Keratinocyte (primary cell): Measurements from ENCODE around the gene CDC42SE2. TPM values are rescaled to one million over a fixed set of nuclear protein-coding genes. Genes with fewer than 3 reads are reported as not detected.
"Not testable (repeated sequence)": the region's sequence is repeated elsewhere in the genome, so short reads cannot be mapped to it uniquely, and the experiment has no call there.

Experiments used
- DNase-seq: peaks from one replicate; pipeline ENCODE4 v3.0.0-alpha.2; 2011; ENCODE audit warnings: low read depth, missing footprints, low spot score
- FAIRE-seq: peaks from 2 replicates; lab custom pipeline; 2011; peaks lifted over from hg19 to GRCh38; lab: Jason Lieb, UNC
- H2AFZ ChIP-seq: 2 replicates; pipeline ENCODE4 v1.6.0; 2012; ENCODE audit warnings: low read length, control low read depth, inconsistent platforms; ENCODE audit not compliant: control insufficient read depth
- H3K27ac ChIP-seq: 2 replicates; pipeline ENCODE4 v1.5.1; 2011; ENCODE audit warnings: low read length; ENCODE audit not compliant: control insufficient read depth, insufficient read depth
- H3K27me3 ChIP-seq: 3 replicates; pipeline ENCODE4 v1.6.0; 2011; ENCODE audit warnings: low read length; ENCODE audit not compliant: control insufficient read depth, insufficient read depth; ENCODE audit errors: extremely low read depth
- H3K36me3 ChIP-seq, 2 experiments: 2 replicates in 1 of 2; 3 replicates in 1 of 2; pipeline ENCODE4 v1.5.1; 2011; ENCODE audit warnings: low read length in 2 of 2, mild to moderate bottlenecking in 1 of 2; ENCODE audit not compliant: control insufficient read depth in 2 of 2, insufficient read depth in 2 of 2; ENCODE audit errors: extremely low read depth in 1 of 2
- H3K4me1 ChIP-seq: 3 replicates; pipeline ENCODE4 v1.5.1; 2011; ENCODE audit warnings: low read length; ENCODE audit not compliant: control insufficient read depth, insufficient read depth; ENCODE audit errors: extremely low read depth
- H3K4me2 ChIP-seq: 3 replicates; pipeline ENCODE4 v1.6.0; 2011; ENCODE audit warnings: low read depth, low read length; ENCODE audit not compliant: control insufficient read depth, insufficient read depth; ENCODE audit errors: extremely low read depth
- H3K4me3 ChIP-seq, 3 experiments: fragments of 200-600 bp in 1 of 3; sonication (generic) in 1 of 3; 2 replicates in 2 of 3; 3 replicates in 1 of 3; pipeline ENCODE4 v1.5.1; 2011 to 2016; ENCODE audit warnings: low read length in 3 of 3, mild to moderate bottlenecking in 3 of 3, control low read depth in 2 of 3, inconsistent platforms in 1 of 3, low read depth in 1 of 3, mixed read lengths in 1 of 3, mixed run types in 1 of 3, moderate library complexity in 1 of 3; ENCODE audit not compliant: control insufficient read depth in 2 of 3, insufficient read depth in 2 of 3; ENCODE audit errors: extremely low read depth in 1 of 3
- H3K79me2 ChIP-seq: 2 replicates; pipeline ENCODE4 v1.6.0; 2012; ENCODE audit warnings: low read length; ENCODE audit not compliant: control insufficient read depth, insufficient read depth
- H3K9ac ChIP-seq: 3 replicates; pipeline ENCODE4 v1.6.0; 2011; ENCODE audit warnings: low read length; ENCODE audit not compliant: control insufficient read depth, insufficient read depth; ENCODE audit errors: extremely low read depth
- H3K9me1 ChIP-seq: 3 replicates; pipeline ENCODE4 v1.6.0; 2011; ENCODE audit warnings: low read length; ENCODE audit not compliant: control insufficient read depth, insufficient read depth; ENCODE audit errors: extremely low read depth
- H3K9me3 ChIP-seq: 2 replicates; pipeline ENCODE4 v1.5.1; 2012; ENCODE audit warnings: low read depth, low read length; ENCODE audit not compliant: control insufficient read depth
- H4K20me1 ChIP-seq: 3 replicates; pipeline ENCODE4 v1.6.0; 2011; ENCODE audit warnings: low read length; ENCODE audit not compliant: control insufficient read depth, insufficient read depth; ENCODE audit errors: extremely low read depth
- EZH2 ChIP-seq: IDR thresholded peaks from one replicate; pipeline ENCODE4 v1.6.1; 2012; ENCODE audit warnings: inconsistent platforms, mild to moderate bottlenecking, low read length, moderate library complexity
- dilution Hi-C: fragments of 300-500 bp; cut with MboI; formaldehyde crosslinking; loops from one replicate; pipeline ENCODE4 v1.7.0; 2020; ENCODE audit warnings: low sequenced_read_pairs; ENCODE audit not compliant: extremely low pct_ligation_motif_present
- polyA plus RNA-seq, 5 experiments: library from polyadenylated mRNA; depleted of rRNA in 3 of 5; stranded (reverse) in 3 of 5; stranded (forward) in 1 of 5; unstranded in 1 of 5; fragments of >200 nt; gene quantifications; 1 replicate in 1 of 5; 2 replicates in 3 of 5; 3 replicates in 1 of 5; pipeline versions ENCODE4 v1.2.1 to v1.2.3, GENCODE V29; 2011 to 2012; ENCODE audit warnings: missing spikeins in 2 of 5, low read depth in 1 of 5, low replicate concordance in 1 of 5
- TF ChIP-seq, protein P1 (sequence below), 3 experiments: IDR thresholded peaks in 1 of 3; conservative IDR thresholded peaks in 1 of 3; optimal IDR thresholded peaks in 1 of 3; 2 replicates in 2 of 3; 3 replicates in 1 of 3; pipeline versions ENCODE3 to v1.5.1; 2011; ENCODE audit warnings: low read length in 3 of 3, mild to moderate bottlenecking in 3 of 3, moderate library complexity in 2 of 3, control low read depth in 1 of 3, inconsistent platforms in 1 of 3; ENCODE audit not compliant: insufficient read depth in 2 of 3; ENCODE audit errors: extremely low read depth in 1 of 3

Gene CDC42SE2
- polyA plus RNA-seq, 1 donor (not counting 4 experiments of a cell fraction or from before 2014, with no cell fraction given), result 32.5 TPM

GRCh38 chr5:131277875-131278740 lies 14.3 kb downstream of the CDC42SE2 start:
- no peak for DNase-seq
- TF ChIP-seq EZH2, result no peak
- TF ChIP-seq, protein P1, sequence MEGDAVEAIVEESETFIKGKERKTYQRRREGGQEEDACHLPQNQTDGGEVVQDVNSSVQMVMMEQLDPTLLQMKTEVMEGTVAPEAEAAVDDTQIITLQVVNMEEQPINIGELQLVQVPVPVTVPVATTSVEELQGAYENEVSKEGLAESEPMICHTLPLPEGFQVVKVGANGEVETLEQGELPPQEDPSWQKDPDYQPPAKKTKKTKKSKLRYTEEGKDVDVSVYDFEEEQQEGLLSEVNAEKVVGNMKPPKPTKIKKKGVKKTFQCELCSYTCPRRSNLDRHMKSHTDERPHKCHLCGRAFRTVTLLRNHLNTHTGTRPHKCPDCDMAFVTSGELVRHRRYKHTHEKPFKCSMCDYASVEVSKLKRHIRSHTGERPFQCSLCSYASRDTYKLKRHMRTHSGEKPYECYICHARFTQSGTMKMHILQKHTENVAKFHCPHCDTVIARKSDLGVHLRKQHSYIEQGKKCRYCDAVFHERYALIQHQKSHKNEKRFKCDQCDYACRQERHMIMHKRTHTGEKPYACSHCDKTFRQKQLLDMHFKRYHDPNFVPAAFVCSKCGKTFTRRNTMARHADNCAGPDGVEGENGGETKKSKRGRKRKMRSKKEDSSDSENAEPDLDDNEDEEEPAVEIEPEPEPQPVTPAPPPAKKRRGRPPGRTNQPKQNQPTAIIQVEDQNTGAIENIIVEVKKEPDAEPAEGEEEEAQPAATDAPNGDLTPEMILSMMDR (optimal IDR thresholded peaks at IDR 0.05 in 1 of 3, IDR thresholded peaks at IDR 0.05 in 1 of 3, conservative IDR thresholded peaks at IDR 0.05 in 1 of 3; ENCODE audit: extremely low read depth in 1 of 3, insufficient read depth in 2 of 3, low read length in 3 of 3), result no peak
- H3K36me3 ChIP-seq, result peaks cover 0 to 1% of the 10 kb centered on the region in 2 experiments
- no peaks in the 10 kb centered on the region for H3K27me3 ChIP-seq
- H3K4me3 ChIP-seq, result no peak overlapping the region
- no peaks in the 10 kb centered on the region for H3K9me3 ChIP-seq
- peaks cover 19% of the 10 kb centered on the region for H3K4me1 ChIP-seq
- no peaks in the 10 kb centered on the region for H3K9me1 ChIP-seq
- H4K20me1 ChIP-seq, result no peaks in the 10 kb centered on the region
- FAIRE-seq, result no peak
- dilution Hi-C loops, result no loop called here
- no peak overlapping the region for H3K4me2 ChIP-seq
- no peak overlapping the region for H3K27ac ChIP-seq
- no peak overlapping the region for H3K9ac ChIP-seq
- no peak overlapping the region for H2AFZ ChIP-seq
- H3K79me2 ChIP-seq, result peaks cover 74% of the 10 kb centered on the region

- H3K4me2 ChIP-seq, H3K9me3 ChIP-seq, FAIRE-seq, H3K36me3 ChIP-seq, dilution Hi-C loops, H3K27me3 ChIP-seq, H3K9ac ChIP-seq, DNase-seq, H3K27ac ChIP-seq, H3K4me3 ChIP-seq, H4K20me1 ChIP-seq, H2AFZ ChIP-seq, H3K9me1 ChIP-seq: not testable (repeated sequence)
- Histone ChIP-seq H3K79me2 (peaks cover 76% of the 10 kb centered on the region), H3K4me1 (peaks cover 19% of the 10 kb centered on the region)
Observed at GRCh38 chr5:131278741-131279124, 14.9 kb downstream of the CDC42SE2 start.
